Measurements from ENCODE around the gene GUCY2D.

DNA sequence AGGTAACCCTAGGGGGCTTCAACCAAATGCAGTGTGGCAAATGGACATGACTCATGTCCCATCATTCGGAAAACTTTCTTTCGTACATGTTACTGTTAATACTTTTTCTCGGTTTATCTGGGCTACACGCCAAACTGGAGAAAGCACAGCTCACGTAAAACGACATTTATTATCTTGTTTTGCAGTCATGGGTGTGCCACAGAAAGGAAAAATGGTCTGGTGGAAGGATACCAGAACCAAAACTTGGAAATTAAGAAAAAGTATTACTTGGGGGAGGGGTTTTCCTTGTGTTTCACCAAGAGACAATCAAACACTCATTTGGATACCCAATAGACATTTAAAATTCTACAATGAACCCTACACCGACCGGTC, 60.0 kb downstream of the GUCY2D start:
- TF ChIP-seq, protein P1, sequence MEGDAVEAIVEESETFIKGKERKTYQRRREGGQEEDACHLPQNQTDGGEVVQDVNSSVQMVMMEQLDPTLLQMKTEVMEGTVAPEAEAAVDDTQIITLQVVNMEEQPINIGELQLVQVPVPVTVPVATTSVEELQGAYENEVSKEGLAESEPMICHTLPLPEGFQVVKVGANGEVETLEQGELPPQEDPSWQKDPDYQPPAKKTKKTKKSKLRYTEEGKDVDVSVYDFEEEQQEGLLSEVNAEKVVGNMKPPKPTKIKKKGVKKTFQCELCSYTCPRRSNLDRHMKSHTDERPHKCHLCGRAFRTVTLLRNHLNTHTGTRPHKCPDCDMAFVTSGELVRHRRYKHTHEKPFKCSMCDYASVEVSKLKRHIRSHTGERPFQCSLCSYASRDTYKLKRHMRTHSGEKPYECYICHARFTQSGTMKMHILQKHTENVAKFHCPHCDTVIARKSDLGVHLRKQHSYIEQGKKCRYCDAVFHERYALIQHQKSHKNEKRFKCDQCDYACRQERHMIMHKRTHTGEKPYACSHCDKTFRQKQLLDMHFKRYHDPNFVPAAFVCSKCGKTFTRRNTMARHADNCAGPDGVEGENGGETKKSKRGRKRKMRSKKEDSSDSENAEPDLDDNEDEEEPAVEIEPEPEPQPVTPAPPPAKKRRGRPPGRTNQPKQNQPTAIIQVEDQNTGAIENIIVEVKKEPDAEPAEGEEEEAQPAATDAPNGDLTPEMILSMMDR (IDR thresholded peaks at IDR 0.05; ENCODE audit: low read length): no peak
- no peak for TF ChIP-seq EZH2 (optimal IDR thresholded peaks at IDR 0.05; ENCODE audit: low read depth, low read length)
- TF ChIP-seq EZH2phosphoT487 (IDR thresholded peaks at IDR 0.05; ENCODE audit: low read length): no peak
